Measurements from ENCODE around the gene CAPN13.

DNA sequence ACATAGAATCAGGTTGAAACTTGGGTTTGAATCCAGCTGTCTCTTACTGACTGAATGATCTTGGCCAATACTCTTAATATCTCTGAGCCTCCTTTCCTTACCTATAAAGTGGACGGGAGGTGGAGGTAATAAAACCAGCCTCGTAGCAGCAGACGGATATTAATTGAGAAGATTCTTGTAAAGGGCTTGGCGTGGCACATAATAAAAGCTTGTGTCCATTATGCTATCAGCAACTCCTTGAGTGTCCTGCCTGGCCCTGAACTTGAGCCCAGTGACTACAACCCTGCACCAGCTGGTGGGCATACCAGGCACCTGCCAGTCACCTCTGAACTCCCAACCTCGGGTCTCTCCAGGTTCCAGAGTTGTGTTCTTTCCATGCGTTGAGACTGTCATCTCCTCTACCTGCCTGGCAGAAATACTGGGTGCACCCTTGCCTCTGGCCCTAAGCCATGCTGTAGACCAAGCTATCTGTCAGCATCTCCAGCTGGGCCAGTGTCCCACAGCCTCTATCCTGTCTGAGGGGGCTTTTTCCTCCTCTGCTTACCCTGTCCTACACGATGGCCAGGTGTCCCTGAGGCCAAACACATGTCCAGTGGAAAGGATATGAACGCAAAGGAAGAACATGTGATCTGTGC, 9.7 kb downstream of the CAPN13 start:
- TF ChIP-seq BCL11A (IDR thresholded peaks at IDR 0.05; ENCODE audit: low read depth, low read length) (no peak), YBX1 (IDR thresholded peaks at IDR 0.05) (no peak), CHD2 (IDR thresholded peaks at IDR 0.05; ENCODE audit: borderline replicate concordance, low read depth, low read length) (no peak), SRF (IDR thresholded peaks at IDR 0.05; ENCODE audit: low read depth in 2 of 2, low read length in 2 of 2) (no peak), POLR2A (IDR thresholded peaks at IDR 0.05; ENCODE audit: low read depth, low read length) (no peak), EZH2 (IDR thresholded peaks at IDR 0.05; ENCODE audit: borderline replicate concordance, control insufficient read depth, low read depth, low read length) (no peak), MAX (IDR thresholded peaks at IDR 0.05; ENCODE audit: low read depth, low read length) (no peak), CBX5 (IDR thresholded peaks at IDR 0.05; ENCODE audit: low read depth) (no peak), CTCF (IDR thresholded peaks at IDR 0.05 in 2 of 3, conservative IDR thresholded peaks at IDR 0.05 in 1 of 3; ENCODE audit: control insufficient read depth in 2 of 3, extremely low read depth in 1 of 3, insufficient read depth in 1 of 3, low read depth in 3 of 3, low read length in 3 of 3) (no peak), E2F4 (IDR thresholded peaks at IDR 0.05; ENCODE audit: low read depth, low read length) (no peak), TARDBP (IDR thresholded peaks at IDR 0.05; ENCODE audit: borderline replicate concordance) (no peak)
- TF ChIP-seq, protein P1, sequence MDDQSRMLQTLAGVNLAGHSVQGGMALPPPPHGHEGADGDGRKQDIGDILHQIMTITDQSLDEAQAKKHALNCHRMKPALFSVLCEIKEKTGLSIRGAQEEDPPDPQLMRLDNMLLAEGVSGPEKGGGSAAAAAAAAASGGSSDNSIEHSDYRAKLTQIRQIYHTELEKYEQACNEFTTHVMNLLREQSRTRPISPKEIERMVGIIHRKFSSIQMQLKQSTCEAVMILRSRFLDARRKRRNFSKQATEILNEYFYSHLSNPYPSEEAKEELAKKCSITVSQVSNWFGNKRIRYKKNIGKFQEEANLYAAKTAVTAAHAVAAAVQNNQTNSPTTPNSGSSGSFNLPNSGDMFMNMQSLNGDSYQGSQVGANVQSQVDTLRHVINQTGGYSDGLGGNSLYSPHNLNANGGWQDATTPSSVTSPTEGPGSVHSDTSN (IDR thresholded peaks at IDR 0.05; ENCODE audit: insufficient replicate concordance, low read depth, low read length), result no peak
- TF ChIP-seq, protein P2, sequence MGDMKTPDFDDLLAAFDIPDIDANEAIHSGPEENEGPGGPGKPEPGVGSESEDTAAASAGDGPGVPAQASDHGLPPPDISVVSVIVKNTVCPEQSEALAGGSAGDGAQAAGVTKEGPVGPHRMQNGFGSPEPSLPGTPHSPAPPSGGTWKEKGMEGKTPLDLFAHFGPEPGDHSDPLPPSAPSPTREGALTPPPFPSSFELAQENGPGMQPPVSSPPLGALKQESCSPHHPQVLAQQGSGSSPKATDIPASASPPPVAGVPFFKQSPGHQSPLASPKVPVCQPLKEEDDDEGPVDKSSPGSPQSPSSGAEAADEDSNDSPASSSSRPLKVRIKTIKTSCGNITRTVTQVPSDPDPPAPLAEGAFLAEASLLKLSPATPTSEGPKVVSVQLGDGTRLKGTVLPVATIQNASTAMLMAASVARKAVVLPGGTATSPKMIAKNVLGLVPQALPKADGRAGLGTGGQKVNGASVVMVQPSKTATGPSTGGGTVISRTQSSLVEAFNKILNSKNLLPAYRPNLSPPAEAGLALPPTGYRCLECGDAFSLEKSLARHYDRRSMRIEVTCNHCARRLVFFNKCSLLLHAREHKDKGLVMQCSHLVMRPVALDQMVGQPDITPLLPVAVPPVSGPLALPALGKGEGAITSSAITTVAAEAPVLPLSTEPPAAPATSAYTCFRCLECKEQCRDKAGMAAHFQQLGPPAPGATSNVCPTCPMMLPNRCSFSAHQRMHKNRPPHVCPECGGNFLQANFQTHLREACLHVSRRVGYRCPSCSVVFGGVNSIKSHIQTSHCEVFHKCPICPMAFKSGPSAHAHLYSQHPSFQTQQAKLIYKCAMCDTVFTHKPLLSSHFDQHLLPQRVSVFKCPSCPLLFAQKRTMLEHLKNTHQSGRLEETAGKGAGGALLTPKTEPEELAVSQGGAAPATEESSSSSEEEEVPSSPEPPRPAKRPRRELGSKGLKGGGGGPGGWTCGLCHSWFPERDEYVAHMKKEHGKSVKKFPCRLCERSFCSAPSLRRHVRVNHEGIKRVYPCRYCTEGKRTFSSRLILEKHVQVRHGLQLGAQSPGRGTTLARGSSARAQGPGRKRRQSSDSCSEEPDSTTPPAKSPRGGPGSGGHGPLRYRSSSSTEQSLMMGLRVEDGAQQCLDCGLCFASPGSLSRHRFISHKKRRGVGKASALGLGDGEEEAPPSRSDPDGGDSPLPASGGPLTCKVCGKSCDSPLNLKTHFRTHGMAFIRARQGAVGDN (IDR thresholded peaks at IDR 0.05), result no peak

All from GM12878 (cell line).